KOPT-K1 (cell line): ENCODE data around the gene KRTAP10-3.
"Not testable (repeated sequence)": the region's sequence is repeated elsewhere in the genome, so short reads cannot be mapped to it uniquely, and the experiment has no call there.

ENCODE experiments used
- H3K27ac ChIP-seq: fragments of 200-600 bp; sonication (generic); 2 replicates; pipeline ENCODE4 v1.5.1; 2016; ENCODE audit warnings: antibody characterized with exemption, mild to moderate bottlenecking, low read depth, low read length; ENCODE audit not compliant: poor library complexity, severe bottlenecking
- H3K36me3 ChIP-seq: fragments of 200-600 bp; sonication (generic); 2 replicates; pipeline ENCODE4 v1.5.1; 2017; ENCODE audit warnings: antibody characterized with exemption, mild to moderate bottlenecking, low read length, moderate library complexity; ENCODE audit not compliant: insufficient read depth
- H3K9me3 ChIP-seq: fragments of 200-600 bp; sonication (generic); 2 replicates; pipeline ENCODE4 v1.5.1; 2017; ENCODE audit warnings: antibody characterized with exemption, low read length, mild to moderate bottlenecking; ENCODE audit not compliant: insufficient read depth, poor library complexity, severe bottlenecking

The KRTAP10-3 gene

GRCh38 chr21:44568261-44568660, 9.7 kb upstream of the KRTAP10-3 start:
- no peak overlapping the region for H3K27ac ChIP-seq
- no peaks in the 10 kb centered on the region for H3K36me3 ChIP-seq
- peaks cover 11% of the 10 kb centered on the region for H3K9me3 ChIP-seq

GRCh38 chr21:44567481-44568171, 9.0 kb upstream of the KRTAP10-3 start:
- H3K36me3 ChIP-seq, result no peaks in the 10 kb centered on the region
- peaks cover 11% of the 10 kb centered on the region for H3K9me3 ChIP-seq
- no peak overlapping the region for H3K27ac ChIP-seq

GRCh38 chr21:44566403-44566802, 7.8 kb upstream of the KRTAP10-3 start:
- Histone ChIP-seq H3K9me3 (peaks cover 6% of the 10 kb centered on the region), H3K27ac (no peak overlapping the region), H3K36me3 (no peaks in the 10 kb centered on the region)

- Histone ChIP-seq H3K27ac (no peak overlapping the region), H3K36me3 (no peaks in the 10 kb centered on the region), H3K9me3 (no peaks in the 10 kb centered on the region)
Observed at GRCh38 chr21:44564886-44565598, 6.4 kb upstream of the KRTAP10-3 start.

GRCh38 chr21:44564099-44564498, 5.5 kb upstream of the KRTAP10-3 start:
- no peaks in the 10 kb centered on the region for H3K36me3 ChIP-seq
- no peaks in the 10 kb centered on the region for H3K9me3 ChIP-seq
- no peak overlapping the region for H3K27ac ChIP-seq

GRCh38 chr21:44558329-44558675, 293 bp downstream of the KRTAP10-3 start:
- not testable (repeated sequence) for H3K27ac ChIP-seq, H3K36me3 ChIP-seq, H3K9me3 ChIP-seq

GRCh38 chr21:44557491-44558328, 885 bp downstream of the KRTAP10-3 start:
- Histone ChIP-seq H3K36me3 (no peaks in the 10 kb centered on the region), H3K27ac (no peak overlapping the region), H3K9me3 (no peaks in the 10 kb centered on the region)

GRCh38 chr21:44556879-44557278, 1.7 kb downstream of the KRTAP10-3 start:
- H3K27ac ChIP-seq, result no peak overlapping the region
- H3K36me3 ChIP-seq, result no peaks in the 10 kb centered on the region
- H3K9me3 ChIP-seq, result no peaks in the 10 kb centered on the region

GRCh38 chr21:44555200-44555875, 3.3 kb downstream of the KRTAP10-3 start:
- H3K9me3 ChIP-seq, result no peaks in the 10 kb centered on the region
- H3K36me3 ChIP-seq, result no peaks in the 10 kb centered on the region
- no peak overlapping the region for H3K27ac ChIP-seq

- Histone ChIP-seq H3K9me3 (no peaks in the 10 kb centered on the region), H3K36me3 (no peaks in the 10 kb centered on the region), H3K27ac (no peak overlapping the region)
Observed at GRCh38 chr21:44552681-44553080, 5.9 kb downstream of the KRTAP10-3 start.

GRCh38 chr21:44552136-44552535, 6.5 kb downstream of the KRTAP10-3 start:
- peaks cover 4% of the 10 kb centered on the region for H3K9me3 ChIP-seq
- no peaks in the 10 kb centered on the region for H3K36me3 ChIP-seq
- H3K27ac ChIP-seq, result no peak overlapping the region

- H3K9me3 ChIP-seq, result peaks cover 11% of the 10 kb centered on the region
- no peaks in the 10 kb centered on the region for H3K36me3 ChIP-seq
- H3K27ac ChIP-seq, result no peak within 1 kb of the TSS
Observed at GRCh38 chr21:44551340-44551961, 7.1 kb downstream of the KRTAP10-3 start, which contains the start of gene KRTAP10-2. KRTAP10-2 (minus strand) TSS chr21:44551505; CDS start chr21:44551458, 47 bp downstream.

- Histone ChIP-seq H3K9me3 (peaks cover 15% of the 10 kb centered on the region), H3K36me3 (no peaks in the 10 kb centered on the region)
Observed at GRCh38 chr21:44550807-44551206, 7.8 kb downstream of the KRTAP10-3 start.

GRCh38 chr21:44550285-44550684, 8.3 kb downstream of the KRTAP10-3 start:
- H3K9me3 ChIP-seq, result peaks cover 15% of the 10 kb centered on the region
- H3K36me3 ChIP-seq, H3K27ac ChIP-seq: not testable (repeated sequence)

More at GRCh38 chr21:44550807-44551206, 7.8 kb downstream of the KRTAP10-3 start:
- no peak overlapping the region for H3K27ac ChIP-seq
